ENCODE measurements around the gene C16orf92. TPM values are rescaled to one million over a fixed set of nuclear protein-coding genes. Genes with fewer than 3 reads are reported as not detected.

The C16orf92 gene
- total and polyA plus RNA-seq, 2 of the 13 experiments (the other 11 are each of a cell fraction or from before 2014, with no cell fraction given) = not detected

DNA sequence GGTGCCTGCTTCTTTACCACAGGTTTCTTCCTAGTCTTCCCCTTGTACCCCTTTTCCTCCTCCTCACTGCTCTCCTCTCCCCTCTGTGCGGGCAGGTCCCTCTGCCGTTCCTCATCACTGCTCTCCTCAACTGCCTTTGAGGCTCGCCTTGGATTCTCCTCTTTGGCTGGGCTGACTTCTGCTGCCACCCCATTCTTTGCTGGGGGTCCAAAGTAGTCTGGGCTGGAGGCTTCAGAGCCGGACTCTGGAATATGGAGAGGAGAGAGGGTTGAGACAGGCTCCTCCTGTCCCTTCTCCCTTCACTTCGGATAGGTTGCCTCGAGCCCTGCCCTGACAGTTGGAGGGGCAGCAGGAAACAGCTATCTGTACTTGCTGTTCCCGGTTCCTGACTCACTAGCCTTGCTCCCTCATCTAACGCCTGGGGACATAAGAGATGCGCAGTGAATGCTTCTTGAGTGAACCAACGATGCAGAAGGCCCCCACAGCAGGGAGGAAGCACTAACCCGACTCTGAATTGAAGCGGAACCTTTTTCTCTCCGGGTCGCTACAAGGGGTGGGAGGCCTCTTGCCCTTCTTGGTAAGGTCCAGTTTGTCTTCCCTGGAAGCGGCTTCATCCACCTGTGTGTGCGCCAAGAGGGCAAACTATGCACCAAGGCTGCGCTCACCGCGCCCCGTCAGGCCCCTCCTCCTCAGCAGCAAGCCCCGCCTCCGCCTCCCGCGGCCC is 28.2 kb upstream of the C16orf92 start (continued):
- TF ChIP-seq, protein P1, sequence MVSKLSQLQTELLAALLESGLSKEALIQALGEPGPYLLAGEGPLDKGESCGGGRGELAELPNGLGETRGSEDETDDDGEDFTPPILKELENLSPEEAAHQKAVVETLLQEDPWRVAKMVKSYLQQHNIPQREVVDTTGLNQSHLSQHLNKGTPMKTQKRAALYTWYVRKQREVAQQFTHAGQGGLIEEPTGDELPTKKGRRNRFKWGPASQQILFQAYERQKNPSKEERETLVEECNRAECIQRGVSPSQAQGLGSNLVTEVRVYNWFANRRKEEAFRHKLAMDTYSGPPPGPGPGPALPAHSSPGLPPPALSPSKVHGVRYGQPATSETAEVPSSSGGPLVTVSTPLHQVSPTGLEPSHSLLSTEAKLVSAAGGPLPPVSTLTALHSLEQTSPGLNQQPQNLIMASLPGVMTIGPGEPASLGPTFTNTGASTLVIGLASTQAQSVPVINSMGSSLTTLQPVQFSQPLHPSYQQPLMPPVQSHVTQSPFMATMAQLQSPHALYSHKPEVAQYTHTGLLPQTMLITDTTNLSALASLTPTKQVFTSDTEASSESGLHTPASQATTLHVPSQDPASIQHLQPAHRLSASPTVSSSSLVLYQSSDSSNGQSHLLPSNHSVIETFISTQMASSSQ (IDR thresholded peaks at IDR 0.05; ENCODE audit: low read depth) = no peak
- TF ChIP-seq, protein P1 (CRISPR knock-in tag; IDR thresholded peaks at IDR 0.05; ENCODE audit: borderline replicate concordance) = no peak; the same call in 1 of the 2 replicates
- TF ChIP-seq HES4 (CRISPR knock-in tag; IDR thresholded peaks at IDR 0.05; ENCODE audit: borderline replicate concordance) = 0 out of 2 replicates have a peak, but pooled peaks have one; percentile 9
- TF ChIP-seq ZKSCAN1 (IDR thresholded peaks at IDR 0.05; ENCODE audit: low read length) = no peak
- TF ChIP-seq, protein P2, sequence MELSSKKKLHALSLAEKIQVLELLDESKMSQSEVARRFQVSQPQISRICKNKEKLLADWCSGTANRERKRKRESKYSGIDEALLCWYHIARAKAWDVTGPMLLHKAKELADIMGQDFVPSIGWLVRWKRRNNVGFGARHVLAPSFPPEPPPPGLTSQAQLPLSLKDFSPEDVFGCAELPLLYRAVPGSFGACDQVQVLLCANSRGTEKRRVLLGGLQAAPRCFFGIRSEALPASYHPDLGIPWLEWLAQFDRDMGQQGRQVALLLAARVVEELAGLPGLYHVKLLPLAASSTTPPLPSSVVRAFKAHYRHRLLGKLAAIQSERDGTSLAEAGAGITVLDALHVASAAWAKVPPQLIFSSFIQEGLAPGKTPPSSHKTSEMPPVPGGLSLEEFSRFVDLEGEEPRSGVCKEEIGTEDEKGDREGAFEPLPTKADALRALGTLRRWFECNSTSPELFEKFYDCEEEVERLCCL (CRISPR knock-in tag; IDR thresholded peaks at IDR 0.05; ENCODE audit: borderline replicate concordance) = no peak
- TF ChIP-seq, protein P3, sequence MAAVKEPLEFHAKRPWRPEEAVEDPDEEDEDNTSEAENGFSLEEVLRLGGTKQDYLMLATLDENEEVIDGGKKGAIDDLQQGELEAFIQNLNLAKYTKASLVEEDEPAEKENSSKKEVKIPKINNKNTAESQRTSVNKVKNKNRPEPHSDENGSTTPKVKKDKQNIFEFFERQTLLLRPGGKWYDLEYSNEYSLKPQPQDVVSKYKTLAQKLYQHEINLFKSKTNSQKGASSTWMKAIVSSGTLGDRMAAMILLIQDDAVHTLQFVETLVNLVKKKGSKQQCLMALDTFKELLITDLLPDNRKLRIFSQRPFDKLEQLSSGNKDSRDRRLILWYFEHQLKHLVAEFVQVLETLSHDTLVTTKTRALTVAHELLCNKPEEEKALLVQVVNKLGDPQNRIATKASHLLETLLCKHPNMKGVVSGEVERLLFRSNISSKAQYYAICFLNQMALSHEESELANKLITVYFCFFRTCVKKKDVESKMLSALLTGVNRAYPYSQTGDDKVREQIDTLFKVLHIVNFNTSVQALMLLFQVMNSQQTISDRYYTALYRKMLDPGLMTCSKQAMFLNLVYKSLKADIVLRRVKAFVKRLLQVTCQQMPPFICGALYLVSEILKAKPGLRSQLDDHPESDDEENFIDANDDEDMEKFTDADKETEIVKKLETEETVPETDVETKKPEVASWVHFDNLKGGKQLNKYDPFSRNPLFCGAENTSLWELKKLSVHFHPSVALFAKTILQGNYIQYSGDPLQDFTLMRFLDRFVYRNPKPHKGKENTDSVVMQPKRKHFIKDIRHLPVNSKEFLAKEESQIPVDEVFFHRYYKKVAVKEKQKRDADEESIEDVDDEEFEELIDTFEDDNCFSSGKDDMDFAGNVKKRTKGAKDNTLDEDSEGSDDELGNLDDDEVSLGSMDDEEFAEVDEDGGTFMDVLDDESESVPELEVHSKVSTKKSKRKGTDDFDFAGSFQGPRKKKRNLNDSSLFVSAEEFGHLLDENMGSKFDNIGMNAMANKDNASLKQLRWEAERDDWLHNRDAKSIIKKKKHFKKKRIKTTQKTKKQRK (IDR thresholded peaks at IDR 0.05; ENCODE audit: low read length) = no peak
- TF ChIP-seq ZNF780A (CRISPR knock-in tag; IDR thresholded peaks at IDR 0.05) = 0 out of 2 replicates have a peak, but pooled peaks have one; percentile 22
- no peak for TF ChIP-seq RCOR2 (CRISPR knock-in tag; IDR thresholded peaks at IDR 0.05)
- TF ChIP-seq, protein P4, sequence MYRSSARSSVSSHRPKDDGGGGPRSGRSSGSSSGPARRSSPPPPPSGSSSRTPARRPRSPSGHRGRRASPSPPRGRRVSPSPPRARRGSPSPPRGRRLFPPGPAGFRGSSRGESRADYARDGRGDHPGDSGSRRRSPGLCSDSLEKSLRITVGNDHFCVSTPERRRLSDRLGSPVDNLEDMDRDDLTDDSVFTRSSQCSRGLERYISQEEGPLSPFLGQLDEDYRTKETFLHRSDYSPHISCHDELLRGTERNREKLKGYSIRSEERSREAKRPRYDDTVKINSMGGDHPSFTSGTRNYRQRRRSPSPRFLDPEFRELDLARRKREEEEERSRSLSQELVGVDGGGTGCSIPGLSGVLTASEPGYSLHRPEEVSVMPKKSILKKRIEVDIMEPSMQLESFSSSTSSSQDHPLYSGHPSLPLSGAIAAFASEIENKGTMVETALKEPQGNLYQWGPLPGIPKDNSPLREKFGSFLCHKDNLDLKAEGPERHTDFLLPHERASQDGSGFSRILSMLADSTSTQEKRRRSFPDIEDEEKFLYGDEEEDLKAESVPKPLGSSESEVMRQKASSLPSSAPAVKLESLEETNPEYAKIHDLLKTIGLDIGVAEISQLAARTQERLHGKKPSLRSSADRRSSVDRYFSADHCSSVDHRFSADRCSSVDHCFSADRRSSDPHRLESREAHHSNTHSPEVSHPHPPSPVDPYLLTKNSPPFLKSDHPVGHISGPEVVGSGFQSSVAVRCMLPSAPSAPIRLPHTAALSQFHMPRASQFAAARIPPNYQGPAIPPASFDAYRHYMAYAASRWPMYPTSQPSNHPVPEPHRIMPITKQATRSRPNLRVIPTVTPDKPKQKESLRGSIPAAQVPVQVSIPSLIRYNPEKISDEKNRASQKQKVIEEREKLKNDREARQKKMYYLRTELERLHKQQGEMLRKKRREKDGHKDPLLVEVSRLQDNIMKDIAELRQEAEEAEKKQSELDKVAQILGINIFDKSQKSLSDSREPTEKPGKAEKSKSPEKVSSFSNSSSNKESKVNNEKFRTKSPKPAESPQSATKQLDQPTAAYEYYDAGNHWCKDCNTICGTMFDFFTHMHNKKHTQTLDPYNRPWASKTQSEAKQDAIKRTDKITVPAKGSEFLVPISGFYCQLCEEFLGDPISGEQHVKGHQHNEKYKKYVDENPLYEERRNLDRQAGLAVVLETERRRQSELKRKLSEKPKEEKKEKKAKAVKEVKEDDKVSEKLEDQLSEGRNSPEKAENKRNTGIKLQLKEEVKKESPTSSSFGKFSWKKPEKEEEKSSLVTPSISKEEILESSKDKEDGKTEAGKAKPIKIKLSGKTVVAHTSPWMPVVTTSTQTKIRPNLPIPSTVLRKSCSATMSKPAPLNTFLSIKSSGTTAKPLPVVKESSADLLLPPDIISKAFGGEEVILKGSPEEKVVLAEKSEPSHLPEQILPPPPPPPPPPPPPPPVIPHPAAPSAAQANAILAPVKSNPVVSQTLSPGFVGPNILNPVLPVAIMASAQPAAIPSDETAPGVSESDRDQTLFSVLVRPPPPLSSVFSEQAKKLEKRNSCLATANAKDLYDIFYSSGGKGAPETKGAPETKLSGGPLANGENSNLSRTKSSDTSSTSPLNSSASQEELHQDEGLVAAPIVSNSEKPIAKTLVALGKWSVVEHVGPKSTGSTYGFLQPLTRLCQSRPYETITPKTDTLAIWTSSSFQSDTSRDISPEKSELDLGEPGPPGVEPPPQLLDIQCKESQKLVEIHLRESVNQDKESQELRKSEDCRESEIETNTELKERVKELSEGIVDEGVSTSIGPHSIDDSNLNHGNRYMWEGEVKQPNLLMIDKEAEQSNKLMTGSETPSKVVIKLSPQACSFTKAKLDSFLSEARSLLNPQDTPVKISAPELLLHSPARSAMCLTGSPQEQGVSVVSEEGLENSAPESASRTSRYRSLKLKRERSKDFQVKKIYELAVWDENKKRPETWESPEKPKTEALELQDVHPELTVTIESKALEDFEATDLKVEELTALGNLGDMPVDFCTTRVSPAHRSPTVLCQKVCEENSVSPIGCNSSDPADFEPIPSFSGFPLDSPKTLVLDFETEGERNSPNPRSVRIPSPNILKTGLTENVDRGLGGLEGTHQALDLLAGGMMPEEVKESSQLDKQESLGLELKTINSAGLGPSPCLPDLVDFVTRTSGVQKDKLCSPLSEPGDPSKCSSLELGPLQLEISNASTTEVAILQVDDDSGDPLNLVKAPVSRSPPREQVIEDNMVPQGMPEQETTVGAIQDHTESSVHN (CRISPR knock-in tag; IDR thresholded peaks at IDR 0.05) = peak; percentile 77; the same call in 1 of the 2 replicates
